ENCODE measurements around the gene CASP4. TPM values are rescaled to one million over a fixed set of nuclear protein-coding genes. Genes with fewer than 3 reads are reported as not detected.

The CASP4 gene
- total and polyA plus RNA-seq, 7 donors, result 5.5 to 113 (median 11.8) TPM

DNA sequence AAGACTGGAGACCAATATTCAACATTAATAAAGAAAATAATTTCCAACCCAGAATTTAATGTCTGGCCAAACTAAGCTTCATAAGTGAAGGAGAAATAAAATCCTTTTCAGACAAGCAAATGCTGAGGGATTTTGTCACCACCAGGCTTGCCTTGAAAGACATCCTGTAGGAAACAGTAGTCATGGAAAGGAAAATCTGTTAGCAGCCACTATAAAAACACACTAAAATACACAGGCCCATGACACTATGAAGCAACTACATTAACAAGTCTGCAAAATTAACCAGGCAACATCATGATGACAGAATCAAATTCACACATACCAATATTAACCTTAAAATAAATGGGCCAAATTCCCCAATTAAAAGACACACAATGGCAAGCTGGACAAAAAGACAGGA, 2.4 kb upstream of the CASP4 start:
- DNase-seq, result no peak
- TF ChIP-seq CTCF (IDR thresholded peaks at IDR 0.05), result no peak
- H3K9me3 ChIP-seq, result peaks cover 14% of the 10 kb centered on the region
- no peak overlapping the region for H3K4me3 ChIP-seq
- ATAC-seq, result no peak
- no peak overlapping the region for H3K27ac ChIP-seq
- H3K27me3 ChIP-seq (ENCODE audit: insufficient read depth in 3 of 3, low read length in 2 of 3), result no peaks in the 10 kb centered on the region
- intact Hi-C loops (cut with DNase I), result no loop called here
- no peaks in the 10 kb centered on the region for H3K36me3 ChIP-seq (ENCODE audit: insufficient read depth in 1 of 2, low read depth in 1 of 2)
- H3K4me1 ChIP-seq, result peaks cover 7% of the 10 kb centered on the region

- DNase-seq (peak; percentile 40 to 55), ATAC-seq (peak; percentile 70 to 79 (median 78))
- no peak for TF ChIP-seq CTCF (IDR thresholded peaks at IDR 0.05)
- Histone ChIP-seq H3K27me3 (ENCODE audit: insufficient read depth in 3 of 3, low read length in 2 of 3) (no peaks in the 10 kb centered on the region), H3K36me3 (ENCODE audit: insufficient read depth in 1 of 2, low read depth in 1 of 2) (no peaks in the 10 kb centered on the region), H3K9me3 (peaks cover 10% of the 10 kb centered on the region), H3K4me3 (peak overlapping the region; percentile 70), H3K4me1 (peaks cover 7% of the 10 kb centered on the region), H3K27ac (peak overlapping the region; percentile 62)
- intact Hi-C loops (cut with DNase I), result no loop called here
- 27 to 38% (median 28%) methylated on average over 16 of the region's 16 CpGs for WGBS, 3 donors
Observed at GRCh38 chr11:104968856-104969776, 742 bp upstream of the CASP4 start.

DNA sequence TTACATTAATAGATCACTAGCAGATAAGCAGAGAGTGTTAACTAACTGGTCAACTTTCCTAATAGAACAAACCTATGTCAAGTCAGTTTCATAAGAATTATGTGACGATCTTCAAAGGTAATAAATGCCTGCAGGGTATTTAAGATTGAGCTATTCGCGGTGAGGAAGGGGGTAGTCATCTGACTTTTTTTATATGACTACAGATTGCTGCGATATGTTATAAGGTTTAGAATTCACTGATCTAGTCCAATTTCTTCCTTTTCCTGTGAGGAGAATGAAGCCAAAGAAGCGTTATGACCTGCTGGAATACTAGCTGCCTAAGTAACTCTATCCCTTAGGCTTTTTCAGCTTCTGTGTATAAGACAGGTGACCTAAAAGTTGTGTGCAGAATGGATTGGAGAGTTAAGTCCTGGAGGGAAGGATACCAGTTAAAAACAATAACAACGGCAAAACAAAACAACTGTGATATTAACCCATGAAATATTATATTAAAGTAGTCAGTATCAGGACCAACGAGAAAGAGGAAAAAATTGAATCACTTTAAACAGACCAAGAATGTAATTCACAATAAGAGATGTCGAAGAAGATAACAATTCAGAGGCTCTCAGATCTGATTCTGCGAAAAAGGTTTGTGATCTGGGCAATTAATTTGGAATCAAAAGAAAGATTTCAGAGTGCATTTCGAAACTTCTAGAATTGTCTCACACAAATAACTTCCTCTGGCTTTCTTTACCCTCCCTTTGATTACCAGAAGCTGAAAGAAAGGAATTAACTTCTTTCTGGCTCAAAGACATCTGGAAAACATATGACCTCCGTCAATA, 630 bp downstream of the CASP4 start:
- 5 to 7% (median 6%) methylated on average over 11 of the region's 11 CpGs for WGBS, 3 donors
- DNase-seq, result no peak
- H3K27me3 ChIP-seq (ENCODE audit: insufficient read depth in 3 of 3, low read length in 2 of 3), result no peaks in the 10 kb centered on the region
- peak; percentile 42 to 60 (median 52) for ATAC-seq
- no peak for TF ChIP-seq CTCF (IDR thresholded peaks at IDR 0.05)
- H3K9me3 ChIP-seq, result peaks cover 5% of the 10 kb centered on the region
- peaks cover 7% of the 10 kb centered on the region for H3K4me1 ChIP-seq
- H3K36me3 ChIP-seq (ENCODE audit: insufficient read depth in 1 of 2, low read depth in 1 of 2), result no peaks in the 10 kb centered on the region
- intact Hi-C loops (cut with DNase I), result no loop called here
- peak overlapping the region; percentile 62 for H3K27ac ChIP-seq
- peak overlapping the region; percentile 70 for H3K4me3 ChIP-seq

DNA sequence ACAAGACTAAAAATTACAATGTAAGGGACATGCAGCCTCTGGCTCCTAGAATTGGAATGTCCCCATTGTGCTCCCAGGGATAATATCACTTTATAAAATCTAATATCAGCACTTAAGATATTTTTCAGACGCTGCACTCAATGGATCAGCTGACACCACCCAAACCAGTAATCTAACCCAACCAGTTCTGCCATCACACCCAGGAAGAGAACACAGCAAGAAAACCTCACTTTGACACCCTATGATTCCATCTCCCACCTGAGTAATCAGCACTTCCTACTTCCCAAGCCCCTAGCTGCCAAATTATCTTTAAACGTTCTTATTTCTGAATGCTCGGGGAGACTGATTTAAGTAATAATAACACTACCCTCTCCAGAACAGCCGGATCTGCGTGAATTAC, 2.6 kb downstream of the CASP4 start:
- H3K27me3 ChIP-seq (ENCODE audit: insufficient read depth in 3 of 3, low read length in 2 of 3), result no peaks in the 10 kb centered on the region
- 86 to 89% (median 87%) methylated on average over 5 of the region's 5 CpGs for WGBS, 3 donors
- H3K27ac ChIP-seq, result no peak overlapping the region
- intact Hi-C loops (cut with DNase I), result no loop called here
- DNase-seq (no peak), ATAC-seq (no peak)
- TF ChIP-seq CTCF (IDR thresholded peaks at IDR 0.05), result no peak
- no peak overlapping the region for H3K4me3 ChIP-seq
- peaks cover 7% of the 10 kb centered on the region for H3K4me1 ChIP-seq
- no peaks in the 10 kb centered on the region for H3K9me3 ChIP-seq
- no peaks in the 10 kb centered on the region for H3K36me3 ChIP-seq (ENCODE audit: insufficient read depth in 1 of 2, low read depth in 1 of 2)
